ENCODE measurements around the gene DST. TPM values are rescaled to one million over a fixed set of nuclear protein-coding genes. Genes with fewer than 3 reads are reported as not detected.

Gene DST
- total and polyA plus RNA-seq, 2 experiments from 2014 or later: 103 to 369 TPM

- peak overlapping the region; percentile 68 for H3K4me2 ChIP-seq
- DNase-seq (ENCODE audit: low spot score): no peak
- H3K27me3 ChIP-seq: no peaks in the 10 kb centered on the region
- H3K36me3 ChIP-seq (replicated peaks; ENCODE audit: insufficient read depth, low read depth): no peaks in the 10 kb centered on the region
- peaks cover 50% of the 10 kb centered on the region for H3K4me1 ChIP-seq (ENCODE audit: insufficient read depth)
- TF ChIP-seq EZH2 (IDR thresholded peaks at IDR 0.05; ENCODE audit: borderline replicate concordance) (no peak), EZH2phosphoT487 (IDR thresholded peaks at IDR 0.05; ENCODE audit: low read depth, severe bottlenecking, unreplicated experiment) (no peak)
- TF ChIP-seq, protein P1, sequence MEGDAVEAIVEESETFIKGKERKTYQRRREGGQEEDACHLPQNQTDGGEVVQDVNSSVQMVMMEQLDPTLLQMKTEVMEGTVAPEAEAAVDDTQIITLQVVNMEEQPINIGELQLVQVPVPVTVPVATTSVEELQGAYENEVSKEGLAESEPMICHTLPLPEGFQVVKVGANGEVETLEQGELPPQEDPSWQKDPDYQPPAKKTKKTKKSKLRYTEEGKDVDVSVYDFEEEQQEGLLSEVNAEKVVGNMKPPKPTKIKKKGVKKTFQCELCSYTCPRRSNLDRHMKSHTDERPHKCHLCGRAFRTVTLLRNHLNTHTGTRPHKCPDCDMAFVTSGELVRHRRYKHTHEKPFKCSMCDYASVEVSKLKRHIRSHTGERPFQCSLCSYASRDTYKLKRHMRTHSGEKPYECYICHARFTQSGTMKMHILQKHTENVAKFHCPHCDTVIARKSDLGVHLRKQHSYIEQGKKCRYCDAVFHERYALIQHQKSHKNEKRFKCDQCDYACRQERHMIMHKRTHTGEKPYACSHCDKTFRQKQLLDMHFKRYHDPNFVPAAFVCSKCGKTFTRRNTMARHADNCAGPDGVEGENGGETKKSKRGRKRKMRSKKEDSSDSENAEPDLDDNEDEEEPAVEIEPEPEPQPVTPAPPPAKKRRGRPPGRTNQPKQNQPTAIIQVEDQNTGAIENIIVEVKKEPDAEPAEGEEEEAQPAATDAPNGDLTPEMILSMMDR (IDR thresholded peaks at IDR 0.05; ENCODE audit: poor library complexity): no peak
- peak overlapping the region; percentile 93 for H3K27ac ChIP-seq
- no peaks in the 10 kb centered on the region for H3K9me2 ChIP-seq (replicated peaks; ENCODE audit: insufficient read depth)
- WGBS (ENCODE audit: low lambda C conversion rate, missing lambda C conversion rate): 92% methylated on average over 1 of the region's 1 CpG
- H2AFZ ChIP-seq: no peak overlapping the region
- peaks cover 81% of the 10 kb centered on the region for H3K79me2 ChIP-seq
- H4K20me1 ChIP-seq (ENCODE audit: insufficient read depth, poor library complexity, severe bottlenecking): no peaks in the 10 kb centered on the region
- no peaks in the 10 kb centered on the region for H3K9me3 ChIP-seq (ENCODE audit: low read depth)
- no peak overlapping the region for H3K4me3 ChIP-seq
Observed at GRCh38 chr6:56687551-56687950, 44.9 kb upstream of the DST start.

DNA sequence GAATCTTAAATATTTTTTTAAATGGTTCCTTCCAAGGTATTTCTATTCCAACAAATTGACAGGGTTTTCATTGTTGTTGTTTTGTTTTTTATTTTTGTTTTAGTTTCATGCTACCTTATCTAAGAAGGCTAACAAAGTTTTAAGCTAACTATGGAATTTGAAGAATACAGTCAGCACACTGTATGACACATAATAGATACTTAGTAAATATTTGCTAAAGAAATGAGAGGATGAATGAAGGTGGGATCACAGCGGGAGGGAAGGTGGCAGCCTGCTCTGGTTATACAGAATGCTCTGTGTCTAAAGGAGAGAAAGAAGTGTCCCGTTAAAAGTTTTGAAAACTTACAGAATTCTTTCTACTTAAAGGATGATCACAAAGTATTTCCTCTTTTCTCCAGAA lies 43.7 kb upstream of the DST start:
- no peak for DNase-seq (ENCODE audit: low spot score)
- 67% methylated on average over 2 of the region's 2 CpGs for WGBS (ENCODE audit: low lambda C conversion rate, missing lambda C conversion rate)
- H3K4me3 ChIP-seq: no peak overlapping the region
- H3K79me2 ChIP-seq: peaks cover 86% of the 10 kb centered on the region
- H3K4me2 ChIP-seq: peak overlapping the region; percentile 68
- H3K4me1 ChIP-seq (ENCODE audit: insufficient read depth): peaks cover 53% of the 10 kb centered on the region
- H3K36me3 ChIP-seq (replicated peaks; ENCODE audit: insufficient read depth, low read depth): no peaks in the 10 kb centered on the region
- peak overlapping the region; percentile 93 for H3K27ac ChIP-seq
- no peak overlapping the region for H2AFZ ChIP-seq
- H3K27me3 ChIP-seq: no peaks in the 10 kb centered on the region
- no peaks in the 10 kb centered on the region for H4K20me1 ChIP-seq (ENCODE audit: insufficient read depth, poor library complexity, severe bottlenecking)
- H3K9me2 ChIP-seq (replicated peaks; ENCODE audit: insufficient read depth): no peaks in the 10 kb centered on the region
- TF ChIP-seq, protein P1 (IDR thresholded peaks at IDR 0.05; ENCODE audit: poor library complexity): no peak
- no peaks in the 10 kb centered on the region for H3K9me3 ChIP-seq (ENCODE audit: low read depth)

DNA sequence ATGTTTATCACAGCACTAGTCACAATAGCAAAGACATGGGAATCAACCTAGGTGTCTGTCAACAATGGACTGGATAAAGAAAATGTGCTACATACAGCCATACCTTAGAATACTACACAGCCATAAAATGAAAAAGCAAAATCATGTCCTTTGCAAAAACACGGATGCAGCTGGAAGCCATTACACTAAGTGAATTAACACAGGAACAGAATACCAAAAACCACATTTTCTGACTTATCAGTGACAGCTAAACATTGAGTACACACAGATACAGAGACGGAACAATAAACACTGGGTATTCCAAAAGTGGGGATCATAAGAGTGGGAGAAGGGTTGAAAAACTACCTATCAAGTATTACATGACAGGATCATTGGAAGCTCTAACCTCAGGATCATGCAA lies 43.3 kb upstream of the DST start:
- 48% methylated on average over 2 of the region's 2 CpGs for WGBS (ENCODE audit: low lambda C conversion rate, missing lambda C conversion rate)
- Histone ChIP-seq H3K4me3 (no peak overlapping the region), H3K9me2 (replicated peaks; ENCODE audit: insufficient read depth) (no peaks in the 10 kb centered on the region), H3K4me2 (peak overlapping the region; percentile 68), H3K79me2 (peaks cover 88% of the 10 kb centered on the region), H3K27ac (peak overlapping the region; percentile 93), H2AFZ (no peak overlapping the region), H3K9me3 (ENCODE audit: low read depth) (no peaks in the 10 kb centered on the region), H3K4me1 (ENCODE audit: insufficient read depth) (peaks cover 53% of the 10 kb centered on the region), H4K20me1 (ENCODE audit: insufficient read depth, poor library complexity, severe bottlenecking) (no peaks in the 10 kb centered on the region), H3K27me3 (no peaks in the 10 kb centered on the region), H3K36me3 (replicated peaks; ENCODE audit: insufficient read depth, low read depth) (no peaks in the 10 kb centered on the region)
- DNase-seq (ENCODE audit: low spot score): no peak
- TF ChIP-seq, protein P1 (IDR thresholded peaks at IDR 0.05; ENCODE audit: poor library complexity): no peak
- TF ChIP-seq EZH2 (IDR thresholded peaks at IDR 0.05; ENCODE audit: borderline replicate concordance): no peak
- no peak for TF ChIP-seq EZH2phosphoT487 (IDR thresholded peaks at IDR 0.05; ENCODE audit: low read depth, severe bottlenecking, unreplicated experiment)

Measured in hepatocyte (in vitro differentiated cells).